BLaER1 (cell line): ENCODE results near the gene SOBP.

Experiments
- H3K27ac ChIP-seq: shearing (Covaris generic); formaldehyde crosslinking; 2 replicates; pipeline ENCODE4 v1.8.1; 2022
- H3K27me3 ChIP-seq: shearing (Covaris generic); formaldehyde crosslinking; 2 replicates; pipeline ENCODE4 v1.8.1; 2022
- H3K36me3 ChIP-seq: shearing (Covaris generic); formaldehyde crosslinking; 2 replicates; pipeline ENCODE4 v1.8.1; 2022
- H3K4me1 ChIP-seq: shearing (Covaris generic); formaldehyde crosslinking; 2 replicates; pipeline ENCODE4 v1.8.1; 2022
- H3K4me2 ChIP-seq: shearing (Covaris generic); formaldehyde crosslinking; 2 replicates; pipeline ENCODE4 v1.8.1; 2022
- H3K4me3 ChIP-seq: shearing (Covaris generic); formaldehyde crosslinking; 2 replicates; pipeline ENCODE4 v1.8.1; 2022
- H3K9ac ChIP-seq: shearing (Covaris generic); formaldehyde crosslinking; 2 replicates; pipeline ENCODE4 v1.8.1; 2022
- H3K9me3 ChIP-seq: shearing (Covaris generic); formaldehyde crosslinking; 2 replicates; pipeline ENCODE4 v1.8.1; 2022
- H4K20me1 ChIP-seq: shearing (Covaris generic); formaldehyde crosslinking; 2 replicates; pipeline ENCODE4 v1.8.1; 2022
- Cebpa-rat ChIP-seq: shearing (Covaris generic); IDR thresholded peaks from 2 replicates; pipeline ENCODE4 v1.8.1; 2022

The SOBP gene

GRCh38 chr6:107691062-107691751, 201.3 kb downstream of the SOBP start:
- Histone ChIP-seq H3K4me1 (peaks cover 21% of the 10 kb centered on the region), H3K9me3 (peaks cover 15% of the 10 kb centered on the region; the same call in 1 of the 2 replicates), H3K4me3 (no peak overlapping the region), H3K27me3 (no peaks in the 10 kb centered on the region), H3K4me2 (peak overlapping the region; percentile 71), H3K36me3 (no peaks in the 10 kb centered on the region), H3K27ac (no peak overlapping the region), H3K9ac (no peak overlapping the region), H4K20me1 (no peaks in the 10 kb centered on the region)
- no peak for TF ChIP-seq Cebpa-rat

GRCh38 chr6:107692351-107692750, 202.4 kb downstream of the SOBP start:
- no peak for TF ChIP-seq Cebpa-rat
- H3K4me2 ChIP-seq: no peak overlapping the region
- H3K4me1 ChIP-seq: peaks cover 21% of the 10 kb centered on the region
- H3K36me3 ChIP-seq: no peaks in the 10 kb centered on the region
- no peaks in the 10 kb centered on the region for H3K27me3 ChIP-seq
- no peak overlapping the region for H3K9ac ChIP-seq
- peaks cover 8% of the 10 kb centered on the region; the same call in 1 of the 2 replicates for H3K9me3 ChIP-seq
- H3K27ac ChIP-seq: no peak overlapping the region
- no peak overlapping the region for H3K4me3 ChIP-seq
- no peaks in the 10 kb centered on the region for H4K20me1 ChIP-seq

- Histone ChIP-seq H3K27me3 (no peaks in the 10 kb centered on the region), H3K36me3 (no peaks in the 10 kb centered on the region), H3K4me1 (peaks cover 25% of the 10 kb centered on the region), H3K4me2 (no peak overlapping the region), H3K4me3 (no peak overlapping the region), H4K20me1 (no peaks in the 10 kb centered on the region), H3K9me3 (no peaks in the 10 kb centered on the region), H3K27ac (no peak overlapping the region), H3K9ac (no peak overlapping the region)
- no peak for TF ChIP-seq Cebpa-rat
Measured at GRCh38 chr6:107695061-107695720, 205.3 kb downstream of the SOBP start.

- Histone ChIP-seq H3K9me3 (no peaks in the 10 kb centered on the region), H3K27me3 (no peaks in the 10 kb centered on the region), H3K36me3 (no peaks in the 10 kb centered on the region), H4K20me1 (no peaks in the 10 kb centered on the region), H3K4me2 (no peak overlapping the region), H3K27ac (no peak overlapping the region), H3K4me1 (peaks cover 10% of the 10 kb centered on the region; the same call in 1 of the 2 replicates), H3K9ac (no peak overlapping the region), H3K4me3 (no peak overlapping the region)
- no peak for TF ChIP-seq Cebpa-rat
Measured at GRCh38 chr6:107697682-107698081, 207.8 kb downstream of the SOBP start.

GRCh38 chr6:107698146-107698545, 208.2 kb downstream of the SOBP start:
- Histone ChIP-seq H4K20me1 (no peaks in the 10 kb centered on the region), H3K9ac (no peak overlapping the region), H3K4me3 (no peak overlapping the region), H3K36me3 (no peaks in the 10 kb centered on the region), H3K27me3 (no peaks in the 10 kb centered on the region), H3K4me2 (no peak overlapping the region), H3K4me1 (peaks cover 10% of the 10 kb centered on the region; the same call in 1 of the 2 replicates), H3K27ac (no peak overlapping the region), H3K9me3 (no peaks in the 10 kb centered on the region)
- no peak for TF ChIP-seq Cebpa-rat

- H3K9ac ChIP-seq: no peak overlapping the region
- H3K4me1 ChIP-seq: peaks cover 10% of the 10 kb centered on the region; the same call in 1 of the 2 replicates
- no peaks in the 10 kb centered on the region for H3K27me3 ChIP-seq
- no peak overlapping the region for H3K27ac ChIP-seq
- H3K9me3 ChIP-seq: no peaks in the 10 kb centered on the region
- no peaks in the 10 kb centered on the region for H4K20me1 ChIP-seq
- H3K4me2 ChIP-seq: peak overlapping the region; percentile 19; the same call in 1 of the 2 replicates
- no peaks in the 10 kb centered on the region for H3K36me3 ChIP-seq
- TF ChIP-seq Cebpa-rat: no peak
- H3K4me3 ChIP-seq: no peak overlapping the region
Measured at GRCh38 chr6:107699254-107699653, 209.3 kb downstream of the SOBP start.

GRCh38 chr6:107699697-107700325, 209.9 kb downstream of the SOBP start:
- peak overlapping the region; percentile 19 for H3K4me2 ChIP-seq
- no peak overlapping the region for H3K27ac ChIP-seq
- peaks cover 10% of the 10 kb centered on the region; the same call in 1 of the 2 replicates for H3K4me1 ChIP-seq
- H4K20me1 ChIP-seq: no peaks in the 10 kb centered on the region
- H3K4me3 ChIP-seq: no peak overlapping the region
- no peaks in the 10 kb centered on the region for H3K9me3 ChIP-seq
- no peak overlapping the region for H3K9ac ChIP-seq
- no peak for TF ChIP-seq Cebpa-rat
- H3K36me3 ChIP-seq: no peaks in the 10 kb centered on the region
- no peaks in the 10 kb centered on the region for H3K27me3 ChIP-seq

GRCh38 chr6:107703606-107704005, 213.7 kb downstream of the SOBP start:
- no peak overlapping the region for H3K27ac ChIP-seq
- H3K36me3 ChIP-seq: no peaks in the 10 kb centered on the region
- no peaks in the 10 kb centered on the region for H3K27me3 ChIP-seq
- no peaks in the 10 kb centered on the region for H4K20me1 ChIP-seq
- no peak overlapping the region for H3K9ac ChIP-seq
- H3K4me3 ChIP-seq: no peak overlapping the region
- H3K9me3 ChIP-seq: no peaks in the 10 kb centered on the region
- TF ChIP-seq Cebpa-rat: no peak
- H3K4me2 ChIP-seq: no peak overlapping the region
- H3K4me1 ChIP-seq: peaks cover 22% of the 10 kb centered on the region

GRCh38 chr6:107704347-107705013, 214.6 kb downstream of the SOBP start:
- Histone ChIP-seq H3K4me1 (peaks cover 21% of the 10 kb centered on the region), H4K20me1 (no peaks in the 10 kb centered on the region), H3K9ac (no peak overlapping the region), H3K27me3 (no peaks in the 10 kb centered on the region), H3K4me3 (no peak overlapping the region), H3K4me2 (no peak overlapping the region), H3K9me3 (no peaks in the 10 kb centered on the region), H3K27ac (no peak overlapping the region), H3K36me3 (no peaks in the 10 kb centered on the region)
- no peak for TF ChIP-seq Cebpa-rat
